Neural progenitor cell (in vitro differentiated cells): ENCODE measurements around the gene CCDC82. TPM values are rescaled to one million over a fixed set of nuclear protein-coding genes. Genes with fewer than 3 reads are reported as not detected.

ENCODE experiments used
- DNase-seq: peaks from one replicate; pipeline ENCODE4 v3.0.0-alpha.2; 2016; ENCODE audit warnings: low spot score
- H2AFZ ChIP-seq: fragments of 200-600 bp; sonication (generic); replicated peaks from 2 replicates; pipeline ENCODE4 v1.6.1; 2016; ENCODE audit warnings: antibody characterized with exemption
- H3F3A ChIP-seq: fragments of 200-600 bp; sonication (generic); 2 replicates; pipeline ENCODE4 v1.6.1; 2016; ENCODE audit warnings: antibody characterized with exemption, low read depth
- H3K27ac ChIP-seq: fragments of 200-600 bp; sonication (generic); 2 replicates; pipeline ENCODE4 v1.5.1; 2016; ENCODE audit warnings: mild to moderate bottlenecking
- H3K27me3 ChIP-seq: fragments of 200-600 bp; sonication (generic); 2 replicates; pipeline ENCODE4 v1.6.1; 2016; ENCODE audit warnings: mild to moderate bottlenecking, moderate library complexity
- H3K36me3 ChIP-seq: fragments of 200-600 bp; sonication (generic); 2 replicates; pipeline ENCODE4 v1.5.1; 2016
- H3K4me1 ChIP-seq: fragments of 200-600 bp; sonication (generic); 2 replicates; pipeline ENCODE4 v1.6.1; 2016; ENCODE audit warnings: mixed run types
- H3K4me2 ChIP-seq: fragments of 200-600 bp; sonication (generic); 2 replicates; pipeline ENCODE4 v1.6.1; 2016
- H3K4me3 ChIP-seq: fragments of 200-600 bp; sonication (generic); 2 replicates; pipeline ENCODE4 v1.5.1; 2016
- H3K79me2 ChIP-seq: fragments of 200-600 bp; sonication (generic); 2 replicates; pipeline ENCODE4 v1.6.1; 2016; ENCODE audit warnings: low read depth
- H3K9ac ChIP-seq: fragments of 200-600 bp; sonication (generic); 2 replicates; pipeline ENCODE4 v1.6.1; 2016
- H3K9me3 ChIP-seq: fragments of 200-600 bp; sonication (generic); 2 replicates; pipeline ENCODE4 v1.5.1; 2016; ENCODE audit warnings: low read depth
- H4K20me1 ChIP-seq: fragments of 200-600 bp; sonication (generic); 2 replicates; pipeline ENCODE4 v1.6.1; 2016; ENCODE audit warnings: low read depth
- H3K27ac Mint-ChIP-seq: 3 replicates; pipeline ENCODE4 v1.8.0; 2021; ENCODE audit warnings: mixed read lengths
- H3K27me3 Mint-ChIP-seq: 2 replicates; pipeline ENCODE4 v1.8.0; 2022; ENCODE audit warnings: low read depth, mild to moderate bottlenecking, inconsistent platforms, moderate library complexity, mixed read lengths; ENCODE audit not compliant: insufficient read depth
- H3K36me3 Mint-ChIP-seq: 3 replicates; pipeline ENCODE4 v1.8.0; 2021; ENCODE audit warnings: mixed read lengths
- H3K4me1 Mint-ChIP-seq: 3 replicates; pipeline ENCODE4 v1.8.0; 2021; ENCODE audit warnings: mixed read lengths
- H3K4me3 Mint-ChIP-seq: 3 replicates; pipeline ENCODE4 v1.8.0; 2021; ENCODE audit warnings: mild to moderate bottlenecking, moderate library complexity, mixed read lengths
- H3K9me3 Mint-ChIP-seq: 3 replicates; pipeline ENCODE4 v1.8.0; 2020; ENCODE audit warnings: mixed read lengths
- EZH2 ChIP-seq: fragments of 200-600 bp; sonication (generic); IDR thresholded peaks from 2 replicates; pipeline ENCODE4 v1.6.1; 2017; ENCODE audit warnings: antibody characterized with exemption, mild to moderate bottlenecking, moderate library complexity
- EZH2phosphoT487 ChIP-seq: fragments of 200-600 bp; sonication (generic); IDR thresholded peaks from 2 replicates; pipeline ENCODE4 v1.6.1; 2017; ENCODE audit warnings: antibody characterized with exemption
- total RNA-seq: library from RNA; depleted of rRNA; stranded (reverse); fragments of >200 nt; gene quantifications from 2 replicates; pipeline ENCODE4 v1.2.3, GENCODE V29; 2015; ENCODE audit warnings: low replicate concordance
- TF ChIP-seq, protein P1 (sequence below): fragments of 200-600 bp; sonication (generic); IDR thresholded peaks from 2 replicates; pipeline ENCODE4 v1.5.1; 2017; ENCODE audit warnings: antibody characterized with exemption, mild to moderate bottlenecking

The CCDC82 gene
- total RNA-seq, 1 donor from 2014 or later: 48.3 TPM

GRCh38 chr11:96317985-96318384 lies 71.7 kb downstream of the CCDC82 start:
- Histone ChIP-seq H3K4me1 (peaks cover 3% of the 10 kb centered on the region), H3K9ac (no peak overlapping the region), H3K4me2 (no peak overlapping the region), H3K4me3 (no peak overlapping the region), H3K36me3 (no peaks in the 10 kb centered on the region), H3K9me3 (no peaks in the 10 kb centered on the region), H2AFZ (no peak overlapping the region), H3F3A (no peaks in the 10 kb centered on the region), H3K79me2 (no peaks in the 10 kb centered on the region), H4K20me1 (no peaks in the 10 kb centered on the region), H3K27ac (no peak overlapping the region), H3K27me3 (no peaks in the 10 kb centered on the region)
- Mint-ChIP-seq H3K27ac (no peak overlapping the region), H3K36me3 (peaks cover 15% of the 10 kb centered on the region), H3K4me1 (peaks cover 5% of the 10 kb centered on the region), H3K9me3 (no peaks in the 10 kb centered on the region), H3K4me3 (no peak overlapping the region), H3K27me3 (no peaks in the 10 kb centered on the region)
- TF ChIP-seq EZH2 (no peak), EZH2phosphoT487 (no peak)
- TF ChIP-seq, protein P1, sequence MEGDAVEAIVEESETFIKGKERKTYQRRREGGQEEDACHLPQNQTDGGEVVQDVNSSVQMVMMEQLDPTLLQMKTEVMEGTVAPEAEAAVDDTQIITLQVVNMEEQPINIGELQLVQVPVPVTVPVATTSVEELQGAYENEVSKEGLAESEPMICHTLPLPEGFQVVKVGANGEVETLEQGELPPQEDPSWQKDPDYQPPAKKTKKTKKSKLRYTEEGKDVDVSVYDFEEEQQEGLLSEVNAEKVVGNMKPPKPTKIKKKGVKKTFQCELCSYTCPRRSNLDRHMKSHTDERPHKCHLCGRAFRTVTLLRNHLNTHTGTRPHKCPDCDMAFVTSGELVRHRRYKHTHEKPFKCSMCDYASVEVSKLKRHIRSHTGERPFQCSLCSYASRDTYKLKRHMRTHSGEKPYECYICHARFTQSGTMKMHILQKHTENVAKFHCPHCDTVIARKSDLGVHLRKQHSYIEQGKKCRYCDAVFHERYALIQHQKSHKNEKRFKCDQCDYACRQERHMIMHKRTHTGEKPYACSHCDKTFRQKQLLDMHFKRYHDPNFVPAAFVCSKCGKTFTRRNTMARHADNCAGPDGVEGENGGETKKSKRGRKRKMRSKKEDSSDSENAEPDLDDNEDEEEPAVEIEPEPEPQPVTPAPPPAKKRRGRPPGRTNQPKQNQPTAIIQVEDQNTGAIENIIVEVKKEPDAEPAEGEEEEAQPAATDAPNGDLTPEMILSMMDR: no peak
- DNase-seq: no peak

- no peaks in the 10 kb centered on the region for H3K27me3 Mint-ChIP-seq
- peaks cover 13% of the 10 kb centered on the region for H3K36me3 Mint-ChIP-seq
- no peaks in the 10 kb centered on the region for H3K79me2 ChIP-seq
Measured at GRCh38 chr11:96317571-96317970, 72.1 kb downstream of the CCDC82 start.

GRCh38 chr11:96316869-96317268 lies 72.8 kb downstream of the CCDC82 start:
- Histone ChIP-seq H4K20me1 (no peaks in the 10 kb centered on the region), H2AFZ (no peak overlapping the region), H3K9me3 (no peaks in the 10 kb centered on the region), H3K4me3 (no peak overlapping the region), H3K79me2 (no peaks in the 10 kb centered on the region), H3K4me2 (no peak overlapping the region), H3K36me3 (no peaks in the 10 kb centered on the region), H3K27me3 (no peaks in the 10 kb centered on the region), H3K9ac (no peak overlapping the region), H3F3A (no peaks in the 10 kb centered on the region), H3K27ac (no peak overlapping the region), H3K4me1 (peaks cover 3% of the 10 kb centered on the region)
- Mint-ChIP-seq H3K27ac (no peak overlapping the region), H3K27me3 (no peaks in the 10 kb centered on the region), H3K9me3 (no peaks in the 10 kb centered on the region), H3K4me1 (peaks cover 8% of the 10 kb centered on the region), H3K36me3 (peaks cover 9% of the 10 kb centered on the region), H3K4me3 (no peak overlapping the region)
- TF ChIP-seq EZH2phosphoT487 (no peak), EZH2 (no peak)
- TF ChIP-seq, protein P1: no peak
- DNase-seq: no peak

More at GRCh38 chr11:96317571-96317970, 72.1 kb downstream of the CCDC82 start:
- Mint-ChIP-seq H3K4me3 (no peak overlapping the region), H3K9me3 (no peaks in the 10 kb centered on the region), H3K27ac (no peak overlapping the region), H3K4me1 (peaks cover 5% of the 10 kb centered on the region)
- TF ChIP-seq EZH2phosphoT487: no peak
- no peak overlapping the region for H3K27ac ChIP-seq
- H3K9me3 ChIP-seq: no peaks in the 10 kb centered on the region
- no peaks in the 10 kb centered on the region for H3K27me3 ChIP-seq
- no peaks in the 10 kb centered on the region for H3F3A ChIP-seq
- no peak overlapping the region for H3K9ac ChIP-seq
- DNase-seq: no peak
- H3K4me1 ChIP-seq: peaks cover 3% of the 10 kb centered on the region
- no peak overlapping the region for H2AFZ ChIP-seq
- no peaks in the 10 kb centered on the region for H4K20me1 ChIP-seq
- no peak overlapping the region for H3K4me3 ChIP-seq
- no peak overlapping the region for H3K4me2 ChIP-seq
- H3K36me3 ChIP-seq: no peaks in the 10 kb centered on the region

DNA sequence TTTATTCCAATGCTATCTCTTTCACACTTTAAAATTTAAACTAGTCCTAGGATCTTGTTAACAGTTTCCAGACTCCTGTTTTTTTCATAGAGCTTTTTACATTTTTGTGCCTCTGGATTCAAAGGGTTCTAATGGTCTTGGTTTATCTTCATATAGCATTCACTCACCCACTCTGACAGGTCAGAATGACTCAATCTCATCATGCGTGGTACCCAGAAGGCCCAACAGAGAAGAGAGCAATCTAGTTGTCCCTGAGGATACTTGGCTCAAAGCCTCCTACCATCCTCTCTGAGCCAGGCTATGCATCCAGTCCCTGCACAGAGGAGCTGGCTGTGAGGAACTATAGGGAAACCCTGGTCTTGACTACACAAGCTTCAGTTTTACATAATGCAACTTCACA lies 74.2 kb downstream of the CCDC82 start:
- TF ChIP-seq, protein P1: no peak
- TF ChIP-seq EZH2phosphoT487 (no peak), EZH2 (no peak)
- Histone ChIP-seq H2AFZ (no peak overlapping the region), H3K36me3 (no peaks in the 10 kb centered on the region), H4K20me1 (no peaks in the 10 kb centered on the region), H3K79me2 (no peaks in the 10 kb centered on the region), H3K4me2 (no peak overlapping the region), H3K9ac (no peak overlapping the region), H3F3A (no peaks in the 10 kb centered on the region), H3K4me1 (peaks cover 3% of the 10 kb centered on the region), H3K4me3 (no peak overlapping the region), H3K27ac (no peak overlapping the region), H3K27me3 (no peaks in the 10 kb centered on the region), H3K9me3 (no peaks in the 10 kb centered on the region)
- Mint-ChIP-seq H3K36me3 (peaks cover 7% of the 10 kb centered on the region), H3K9me3 (no peaks in the 10 kb centered on the region), H3K27me3 (no peaks in the 10 kb centered on the region), H3K4me3 (no peak overlapping the region), H3K4me1 (peaks cover 5% of the 10 kb centered on the region), H3K27ac (no peak overlapping the region)
- no peak for DNase-seq
